Measurements from ENCODE around the gene AQP11. TPM values are rescaled to one million over a fixed set of nuclear protein-coding genes. Genes with fewer than 3 reads are reported as not detected.

AQP11 gene
- total and polyA plus RNA-seq, 4 donors: 3.7 to 11.7 (median 9.2) TPM

GRCh38 chr11:77650123-77650522 is 60.4 kb downstream of the AQP11 start:
- H3K4me1 ChIP-seq (ENCODE audit: control insufficient read depth, insufficient read depth, low read length): no peaks in the 10 kb centered on the region
- H3K27me3 ChIP-seq (ENCODE audit: control insufficient read depth, insufficient read depth, low read length): no peaks in the 10 kb centered on the region
- no peak for DNase-seq (ENCODE audit: low read depth in 4 of 6, low spot score in 6 of 6)
- no peaks in the 10 kb centered on the region for H3K36me3 ChIP-seq (ENCODE audit: control insufficient read depth, insufficient read depth, low read length)
- H3K4me3 ChIP-seq (ENCODE audit: low read depth, low read length): no peak overlapping the region
- no CpG with 5 or more reads among the region's 3 CpGs for WGBS (ENCODE audit: insufficient coverage)
- H3K27ac ChIP-seq (ENCODE audit: low read depth, low read length): no peak overlapping the region
- H3K9me3 ChIP-seq (ENCODE audit: control insufficient read depth, insufficient read depth, low read length): no peaks in the 10 kb centered on the region

DNA sequence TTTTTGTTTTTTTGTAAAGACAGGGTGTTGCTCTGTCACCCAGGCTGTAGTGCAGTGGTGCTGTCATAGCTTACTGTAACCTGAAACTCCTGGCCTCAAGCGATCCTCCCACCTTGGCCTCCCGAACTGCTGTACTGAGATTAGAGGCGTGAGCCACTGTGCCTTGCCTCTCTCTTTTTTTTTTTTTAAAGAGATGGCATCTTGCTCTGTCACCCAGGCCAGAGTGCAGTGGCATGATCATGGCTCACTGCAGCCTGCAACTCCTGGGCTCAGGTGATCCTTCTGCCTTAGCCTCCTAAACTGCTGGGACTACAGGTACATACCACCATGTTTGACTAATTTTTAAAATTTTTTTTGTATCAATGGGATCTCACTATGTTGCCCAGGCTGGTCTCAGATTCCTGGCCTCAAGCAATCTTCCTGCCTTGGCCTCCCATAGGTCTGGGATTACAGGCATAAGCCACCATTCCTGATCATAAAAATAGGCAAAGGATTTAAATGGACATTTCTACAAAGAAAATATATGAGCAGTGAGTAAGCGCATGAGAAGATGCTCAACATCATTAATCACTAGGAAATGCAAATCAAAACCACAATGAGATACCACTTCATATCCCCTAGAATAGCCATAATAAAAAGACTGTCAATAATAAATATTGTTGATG is 65.1 kb downstream of the AQP11 start:
- H3K4me3 ChIP-seq (ENCODE audit: low read depth, low read length): no peak overlapping the region
- H3K9me3 ChIP-seq (ENCODE audit: control insufficient read depth, insufficient read depth, low read length): no peaks in the 10 kb centered on the region
- no peaks in the 10 kb centered on the region for H3K27me3 ChIP-seq (ENCODE audit: control insufficient read depth, insufficient read depth, low read length)
- DNase-seq (ENCODE audit: low read depth in 4 of 6, low spot score in 6 of 6): no peak
- no peaks in the 10 kb centered on the region for H3K36me3 ChIP-seq (ENCODE audit: control insufficient read depth, insufficient read depth, low read length)
- no peak overlapping the region for H3K27ac ChIP-seq (ENCODE audit: low read depth, low read length)
- H3K4me1 ChIP-seq (ENCODE audit: control insufficient read depth, insufficient read depth, low read length): no peaks in the 10 kb centered on the region
- 94% methylated on average over 3 of the region's 4 CpGs for WGBS (ENCODE audit: insufficient coverage)

- DNase-seq (ENCODE audit: low read depth in 4 of 6, low spot score in 6 of 6): no peak
- 100% methylated on average over 2 of the region's 7 CpGs for WGBS (ENCODE audit: insufficient coverage)
- H3K27me3 ChIP-seq (ENCODE audit: control insufficient read depth, insufficient read depth, low read length): no peaks in the 10 kb centered on the region
- no peaks in the 10 kb centered on the region for H3K36me3 ChIP-seq (ENCODE audit: control insufficient read depth, insufficient read depth, low read length)
- H3K4me3 ChIP-seq (ENCODE audit: low read depth, low read length): no peak overlapping the region
- H3K4me1 ChIP-seq (ENCODE audit: control insufficient read depth, insufficient read depth, low read length): no peaks in the 10 kb centered on the region
- no peaks in the 10 kb centered on the region for H3K9me3 ChIP-seq (ENCODE audit: control insufficient read depth, insufficient read depth, low read length)
- no peak overlapping the region for H3K27ac ChIP-seq (ENCODE audit: low read depth, low read length)
These were observed 66.6 kb downstream of the AQP11 start for GRCh38 chr11:77656362-77656761.

DNA sequence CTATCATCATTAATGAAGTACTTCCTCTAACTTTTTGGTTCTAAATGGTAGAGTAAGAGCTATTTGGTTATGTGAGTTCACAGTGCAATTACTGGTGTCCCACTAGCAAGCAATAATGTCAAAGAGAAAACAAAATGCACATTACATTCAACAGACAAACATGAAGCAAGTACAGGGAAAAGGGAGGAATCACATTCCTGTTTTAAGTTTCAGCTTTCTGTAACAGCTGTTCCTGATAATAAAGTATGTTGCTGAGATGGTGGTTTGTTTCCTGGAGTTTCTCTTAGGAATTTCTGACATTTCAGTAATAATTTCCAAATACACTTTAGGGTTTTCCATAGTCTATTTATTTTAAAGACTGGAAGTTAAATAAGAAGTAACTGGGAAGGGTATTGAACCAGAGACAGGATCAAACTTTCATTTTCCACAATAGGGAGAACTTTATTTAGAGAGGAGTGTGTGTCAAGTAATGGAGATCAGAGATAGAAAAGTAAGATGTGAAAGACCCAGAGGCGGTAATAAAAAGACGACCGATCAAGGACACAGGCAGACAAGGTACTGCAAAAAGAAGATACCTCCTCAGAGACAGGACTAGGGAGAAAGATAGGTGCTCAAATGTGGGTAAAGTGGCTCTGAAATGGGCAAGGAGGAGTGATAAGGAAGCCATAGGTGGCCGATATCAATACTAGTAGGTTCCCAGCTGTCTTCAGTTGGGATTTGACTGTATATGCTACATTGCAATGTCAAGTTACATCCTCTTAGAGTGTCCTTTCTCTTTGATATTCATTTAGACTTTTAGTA is 68.7 kb downstream of the AQP11 start:
- no CpG with 5 or more reads among the region's 4 CpGs for WGBS (ENCODE audit: insufficient coverage)
- Histone ChIP-seq H3K4me1 (ENCODE audit: control insufficient read depth, insufficient read depth, low read length) (no peaks in the 10 kb centered on the region), H3K36me3 (ENCODE audit: control insufficient read depth, insufficient read depth, low read length) (no peaks in the 10 kb centered on the region), H3K4me3 (ENCODE audit: low read depth, low read length) (no peak overlapping the region), H3K27me3 (ENCODE audit: control insufficient read depth, insufficient read depth, low read length) (no peaks in the 10 kb centered on the region), H3K27ac (ENCODE audit: low read depth, low read length) (no peak overlapping the region), H3K9me3 (ENCODE audit: control insufficient read depth, insufficient read depth, low read length) (no peaks in the 10 kb centered on the region)
- no peak for DNase-seq (ENCODE audit: low read depth in 4 of 6, low spot score in 6 of 6)

Small RNAs within 50 kb of the gene (small RNA-seq; reads per million reads assigned to genes)
- not detected for gene RNU7-59P (ENCODE audit: low replicate concordance)

Other genes with a start within 250 kb of the AQP11 start
- gene PAK1, start 115.9 kb upstream of the AQP11 start, total RNA-seq: 10 to 100 TPM; 36.0 to 51.9 TPM
- 10 to 100 TPM; 59.8 to 60.4 TPM for gene PAK1, start 115.9 kb upstream of the AQP11 start, polyA plus RNA-seq (ENCODE audit: insufficient read length in 2 of 2)
- gene CLNS1A, start 47.8 kb downstream of the AQP11 start, total RNA-seq: 100 to 1,000 TPM; 155 to 216 TPM
- 100 to 1,000 TPM; 165 to 182 TPM for gene CLNS1A, start 47.8 kb downstream of the AQP11 start, polyA plus RNA-seq (ENCODE audit: insufficient read length in 2 of 2)
- gene RSF1, start 230.8 kb downstream of the AQP11 start, total RNA-seq: 10 to 100 TPM; 69.8 to 80.3 TPM
- 10 to 100 TPM; 37.7 to 57.2 TPM for gene RSF1, start 230.8 kb downstream of the AQP11 start, polyA plus RNA-seq (ENCODE audit: insufficient read length in 2 of 2)
- gene AAMDC, start 231.2 kb downstream of the AQP11 start, total RNA-seq: 10 to 100 TPM in 1 of 2 donors, 1 to 10 TPM in 1; 9.0 to 55.7 TPM
- 10 to 100 TPM; 22.5 to 32.5 TPM for gene AAMDC, start 231.2 kb downstream of the AQP11 start, polyA plus RNA-seq (ENCODE audit: insufficient read length in 2 of 2)